SJCRH30 (cell line): ENCODE data around the gene TNIP3. TPM values are rescaled to one million over a fixed set of nuclear protein-coding genes. Genes with fewer than 3 reads are reported as not detected.

Experiments used
- DNase-seq, 2 experiments: peaks; one replicate each; pipeline ENCODE4 v3.0.0-alpha.2; 2015 to 2020
- H3K27ac ChIP-seq: fragments of 250-450 bp; sonication (Bioruptor Pico); 2 replicates; pipeline ENCODE4 v1.5.1; 2020; ENCODE audit warnings: mild to moderate bottlenecking, moderate library complexity
- H3K27me3 ChIP-seq: fragments of 250-450 bp; sonication (Bioruptor Pico); 2 replicates; pipeline ENCODE4 v1.5.1; 2020; ENCODE audit warnings: mild to moderate bottlenecking, moderate library complexity
- H3K36me3 ChIP-seq: fragments of 250-450 bp; sonication (Bioruptor Pico); 2 replicates; pipeline ENCODE4 v1.5.1; 2020; ENCODE audit warnings: mild to moderate bottlenecking, moderate library complexity
- H3K4me1 ChIP-seq: fragments of 250-450 bp; sonication (Bioruptor Pico); 2 replicates; pipeline ENCODE4 v1.5.1; 2020; ENCODE audit warnings: mild to moderate bottlenecking, moderate library complexity
- H3K4me3 ChIP-seq: fragments of 250-450 bp; sonication (Bioruptor Pico); 2 replicates; pipeline ENCODE4 v1.5.1; 2020; ENCODE audit warnings: mild to moderate bottlenecking, moderate library complexity
- H3K9me3 ChIP-seq: fragments of 250-450 bp; sonication (Bioruptor Pico); replicated peaks from 2 replicates; pipeline ENCODE4 v1.5.1; 2020; ENCODE audit warnings: mild to moderate bottlenecking, moderate library complexity
- total RNA-seq: library from RNA; depleted of rRNA; stranded (reverse); fragments of >200 nt; shearing (Covaris generic); gene quantifications from 2 replicates; pipeline ENCODE4 v1.2.3, GENCODE V29; 2014; rRNA removed

Gene TNIP3
- total RNA-seq, 1 experiment from 2014 or later = 0.16 TPM

- H3K27me3 ChIP-seq = no peaks in the 10 kb centered on the region
- DNase-seq = peak in 1 of 2 experiments; percentile 59
- no peaks in the 10 kb centered on the region for H3K4me1 ChIP-seq
- H3K9me3 ChIP-seq = no peaks in the 10 kb centered on the region
- no peak overlapping the region for H3K4me3 ChIP-seq
- H3K36me3 ChIP-seq = no peaks in the 10 kb centered on the region
- no peak overlapping the region for H3K27ac ChIP-seq
Observed at GRCh38 chr4:121096629-121097028, 67.5 kb downstream of the TNIP3 start.

GRCh38 chr4:121096191-121096590 is 67.9 kb downstream of the TNIP3 start:
- no peaks in the 10 kb centered on the region for H3K4me1 ChIP-seq
- DNase-seq = no peak
- H3K36me3 ChIP-seq = no peaks in the 10 kb centered on the region
- no peaks in the 10 kb centered on the region for H3K27me3 ChIP-seq
- no peaks in the 10 kb centered on the region for H3K9me3 ChIP-seq
- H3K27ac ChIP-seq = no peak overlapping the region
- H3K4me3 ChIP-seq = no peak overlapping the region

GRCh38 chr4:121094297-121094966 is 69.7 kb downstream of the TNIP3 start:
- no peaks in the 10 kb centered on the region for H3K4me1 ChIP-seq
- H3K9me3 ChIP-seq = no peaks in the 10 kb centered on the region
- DNase-seq = no peak
- H3K27ac ChIP-seq = no peak overlapping the region
- H3K27me3 ChIP-seq = no peaks in the 10 kb centered on the region
- H3K36me3 ChIP-seq = no peaks in the 10 kb centered on the region
- H3K4me3 ChIP-seq = no peak overlapping the region

GRCh38 chr4:121093261-121093660 is 70.9 kb downstream of the TNIP3 start:
- H3K27ac ChIP-seq = no peak overlapping the region
- no peaks in the 10 kb centered on the region for H3K27me3 ChIP-seq
- H3K36me3 ChIP-seq = no peaks in the 10 kb centered on the region
- no peaks in the 10 kb centered on the region for H3K9me3 ChIP-seq
- no peaks in the 10 kb centered on the region for H3K4me1 ChIP-seq
- DNase-seq = no peak
- H3K4me3 ChIP-seq = no peak overlapping the region

- H3K36me3 ChIP-seq = no peaks in the 10 kb centered on the region
- H3K27ac ChIP-seq = no peak overlapping the region
- no peaks in the 10 kb centered on the region for H3K4me1 ChIP-seq
- no peak for DNase-seq
- H3K4me3 ChIP-seq = no peak overlapping the region
- no peaks in the 10 kb centered on the region for H3K9me3 ChIP-seq
- H3K27me3 ChIP-seq = no peaks in the 10 kb centered on the region
Observed at GRCh38 chr4:121091941-121092340, 72.2 kb downstream of the TNIP3 start.

GRCh38 chr4:121088867-121089266 is 75.3 kb downstream of the TNIP3 start:
- Histone ChIP-seq H3K36me3 (no peaks in the 10 kb centered on the region), H3K27ac (no peak overlapping the region), H3K9me3 (no peaks in the 10 kb centered on the region), H3K27me3 (no peaks in the 10 kb centered on the region), H3K4me3 (no peak overlapping the region), H3K4me1 (peaks cover 5% of the 10 kb centered on the region)
- no peak for DNase-seq

Other genes starting within 250 kb of the TNIP3 start
- gene PRDM5, start 241.6 kb downstream of the TNIP3 start, total RNA-seq = 31.4 and 40.5 TPM in 2 replicates
- 6.5 and 7.3 TPM in 2 replicates for gene NDNF, start 91.8 kb downstream of the TNIP3 start, total RNA-seq
- gene QRFPR, start 216.7 kb upstream of the TNIP3 start, total RNA-seq = not detected in 2 replicates